Embryonic facial prominence (tissue), 1 donor: ENCODE measurements around the gene FBN2.
"Not testable (repeated sequence)": the region's sequence is repeated elsewhere in the genome, so short reads cannot be mapped to it uniquely, and the experiment has no call there.

Experiments
- DNase-seq: peaks from one replicate; pipeline ENCODE4 v3.0.0-alpha.2; 2016; ENCODE audit errors: extremely low spot score

FBN2 gene

GRCh38 chr5:128426090-128426534 is 111.9 kb downstream of the FBN2 start:
- DNase-seq = no peak

- no peak for DNase-seq
Observed at GRCh38 chr5:128424646-128425045, 113.4 kb downstream of the FBN2 start.

- no peak for DNase-seq
Observed at GRCh38 chr5:128422612-128423011, 115.4 kb downstream of the FBN2 start.

DNA sequence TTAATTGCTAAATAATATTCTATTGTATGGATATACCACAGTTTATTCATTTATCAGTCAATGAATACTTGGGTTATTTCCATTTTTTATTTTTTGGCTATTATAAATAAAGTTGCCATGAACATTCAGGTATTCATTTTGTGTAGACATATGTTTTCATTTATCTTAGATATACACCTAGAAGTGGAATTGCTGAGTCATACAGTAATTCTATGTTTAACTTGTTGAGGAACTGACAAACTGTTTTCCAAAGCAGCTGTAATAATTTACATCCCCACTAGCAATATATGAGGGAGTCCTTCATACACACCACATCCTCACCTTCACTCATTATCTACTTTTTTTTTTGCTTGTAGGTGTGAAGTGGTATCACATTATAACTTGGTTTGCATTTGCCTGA is 123.6 kb downstream of the FBN2 start:
- no peak for DNase-seq

DNA sequence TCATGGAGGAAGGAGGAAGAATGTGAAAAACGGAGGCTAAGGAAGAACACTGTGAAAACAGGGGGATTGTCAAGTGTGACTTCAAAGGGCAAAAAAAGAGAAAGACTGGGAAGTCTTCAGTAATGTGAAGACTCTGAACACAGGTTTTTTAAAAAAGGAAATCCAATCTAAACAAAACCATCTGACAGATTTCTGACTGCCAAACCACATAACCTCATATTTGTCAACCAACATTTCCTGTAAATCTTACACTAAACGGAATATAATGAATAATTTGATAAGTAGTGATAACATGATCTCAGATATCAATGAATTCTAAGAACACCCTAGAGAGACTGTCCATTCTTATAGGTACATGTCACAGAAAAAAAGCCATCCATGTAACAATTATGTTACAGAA is 124.7 kb downstream of the FBN2 start:
- no peak for DNase-seq

- DNase-seq = no peak
Observed at GRCh38 chr5:128412145-128412930, 125.7 kb downstream of the FBN2 start.

GRCh38 chr5:128409166-128409800 is 128.8 kb downstream of the FBN2 start:
- no peak for DNase-seq

DNA sequence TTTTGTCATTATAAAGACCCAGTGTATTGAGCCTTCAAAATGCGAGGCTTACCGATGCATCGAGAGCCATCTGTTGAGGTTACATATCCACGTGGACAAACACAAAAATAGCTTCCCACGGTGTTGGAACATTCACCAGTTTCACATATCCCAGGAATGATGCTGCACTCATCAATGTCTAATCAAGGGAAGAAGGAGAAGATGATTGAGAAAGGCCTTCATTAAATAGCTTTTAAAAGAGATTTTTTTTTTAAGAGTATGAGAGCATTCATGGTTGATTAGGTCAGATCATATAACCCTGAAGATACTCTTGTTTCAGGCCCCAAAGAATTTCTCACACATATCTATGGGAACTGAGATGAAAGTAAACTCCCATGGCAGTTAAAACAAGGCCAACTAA is 129.4 kb downstream of the FBN2 start:
- no peak for DNase-seq

GRCh38 chr5:128407944-128408343 is 130.1 kb downstream of the FBN2 start:
- no peak for DNase-seq

GRCh38 chr5:128406803-128407202 is 131.2 kb downstream of the FBN2 start:
- DNase-seq = no peak

- no peak for DNase-seq
Observed at GRCh38 chr5:128405159-128405558, 132.9 kb downstream of the FBN2 start.

- DNase-seq = no peak
Observed at GRCh38 chr5:128403333-128403732, 134.7 kb downstream of the FBN2 start.

DNA sequence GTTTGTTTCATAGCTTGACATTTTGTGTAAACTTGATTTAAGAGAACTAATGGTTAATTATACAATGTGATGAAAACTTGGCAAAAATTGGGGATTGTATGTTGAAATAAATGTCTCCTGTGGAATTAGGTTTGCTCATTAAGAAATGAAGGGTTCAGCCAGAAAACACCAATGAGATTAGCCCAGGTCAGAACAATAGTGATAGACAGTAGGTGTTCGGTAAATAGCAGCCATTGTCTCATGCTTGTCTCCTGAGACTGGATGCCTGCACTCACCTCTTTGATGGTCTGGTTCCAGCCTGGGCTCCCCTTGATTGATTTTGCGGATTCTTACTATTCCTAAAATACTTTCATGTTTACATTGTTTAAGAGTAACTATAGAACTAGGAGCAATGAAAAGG is 135.5 kb downstream of the FBN2 start:
- DNase-seq = no peak

- DNase-seq = not testable (repeated sequence)
Observed at GRCh38 chr5:128400766-128401165, 137.3 kb downstream of the FBN2 start.

- DNase-seq = no peak
Observed at GRCh38 chr5:128399111-128399510, 138.9 kb downstream of the FBN2 start.

- DNase-seq = no peak
Observed at GRCh38 chr5:128397876-128398275, 140.2 kb downstream of the FBN2 start.

DNA sequence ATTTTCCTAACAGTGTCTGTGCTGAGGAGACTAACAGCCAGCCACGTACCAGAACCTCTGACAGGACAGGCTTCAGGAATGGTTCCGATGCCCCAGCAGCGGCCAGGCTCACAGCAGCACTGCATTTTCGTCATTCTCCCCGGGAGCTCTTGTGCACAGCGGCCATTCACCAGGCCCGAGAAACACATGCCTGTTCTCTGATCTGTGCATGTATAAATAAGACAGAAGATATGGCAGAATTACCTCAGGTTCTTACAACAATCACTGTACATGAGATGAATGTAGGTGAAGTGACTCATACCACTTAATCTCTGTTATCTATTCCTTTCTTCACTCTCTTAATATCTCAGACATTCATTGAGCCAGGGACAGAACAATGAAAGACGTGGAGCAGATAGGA is 143.0 kb downstream of the FBN2 start:
- DNase-seq = no peak

DNA sequence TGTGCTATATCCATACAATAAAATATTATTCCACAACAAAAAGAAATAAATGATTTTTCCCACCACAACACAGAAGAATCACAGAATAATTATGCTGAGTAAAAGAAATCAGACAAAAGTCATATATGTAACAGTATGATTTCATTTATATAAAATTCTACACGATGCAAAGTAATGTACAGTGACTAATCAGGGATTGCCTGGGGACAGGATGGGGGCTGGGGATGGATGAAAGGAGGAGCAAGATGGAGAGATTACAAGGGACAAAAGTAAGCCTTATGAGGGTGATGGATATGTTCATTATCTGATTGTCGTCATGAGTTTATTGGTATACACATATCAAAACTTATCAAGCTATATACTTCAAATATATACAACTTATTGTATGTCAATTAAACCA is 154.0 kb downstream of the FBN2 start:
- no peak for DNase-seq

- no peak for DNase-seq
Observed at GRCh38 chr5:128380337-128380736, 157.7 kb downstream of the FBN2 start.

DNA sequence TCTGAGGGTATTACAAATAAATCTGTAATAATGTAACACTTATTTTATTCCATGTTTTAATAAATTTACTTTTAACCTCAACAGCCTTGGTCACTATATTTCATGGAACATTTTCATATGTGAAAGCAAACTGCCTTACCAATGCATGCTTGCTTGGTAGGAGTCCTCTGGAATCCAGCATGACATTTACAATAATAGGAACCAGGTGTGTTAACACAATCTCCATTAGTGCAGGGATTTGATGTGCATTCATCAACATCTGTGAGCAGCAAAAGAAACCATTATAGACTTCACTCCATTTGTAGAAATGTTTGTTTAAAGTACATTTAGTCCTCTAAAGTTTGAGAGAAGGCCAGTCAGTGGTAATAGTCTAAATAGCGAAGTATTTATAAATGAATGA is 159.4 kb downstream of the FBN2 start:
- DNase-seq = peak; percentile 34

DNA sequence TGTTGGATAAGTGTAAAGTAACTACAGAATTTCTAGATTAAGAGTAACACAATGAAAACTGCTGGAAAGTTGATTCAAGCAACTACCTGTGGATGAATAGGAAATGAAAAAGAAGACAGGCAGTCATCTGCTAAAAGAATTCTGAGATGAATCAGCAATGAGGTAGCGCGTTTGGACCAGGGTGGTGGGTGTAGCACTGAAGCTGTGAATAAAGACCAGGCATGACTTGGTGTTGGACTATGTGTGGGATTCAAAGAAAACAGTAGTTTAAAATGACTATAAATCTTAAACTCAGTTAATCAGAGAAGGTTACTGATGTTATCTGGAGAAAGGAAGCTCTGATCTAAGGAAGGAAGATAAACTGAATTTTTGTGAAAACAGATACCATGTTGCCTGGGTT is 159.8 kb downstream of the FBN2 start:
- DNase-seq = no peak

DNA sequence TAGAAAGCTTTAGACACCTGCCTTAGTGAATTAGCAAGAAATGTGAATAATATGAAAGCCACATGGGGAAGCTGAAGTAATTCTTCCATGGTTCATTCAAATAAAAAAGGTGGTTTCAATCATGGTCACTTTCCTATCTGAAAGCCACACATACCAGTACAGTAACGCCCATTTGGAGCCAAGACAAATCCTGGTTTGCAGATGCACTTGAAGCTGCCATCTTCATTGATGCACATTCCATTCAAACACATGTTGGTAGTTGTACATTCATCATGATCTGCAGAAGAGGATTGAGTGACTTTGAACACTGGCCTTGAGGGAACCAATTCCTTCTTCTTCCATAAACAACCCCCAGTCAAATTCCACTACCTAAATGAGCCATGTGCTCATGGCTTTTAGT is 161.5 kb downstream of the FBN2 start:
- no peak for DNase-seq

DNA sequence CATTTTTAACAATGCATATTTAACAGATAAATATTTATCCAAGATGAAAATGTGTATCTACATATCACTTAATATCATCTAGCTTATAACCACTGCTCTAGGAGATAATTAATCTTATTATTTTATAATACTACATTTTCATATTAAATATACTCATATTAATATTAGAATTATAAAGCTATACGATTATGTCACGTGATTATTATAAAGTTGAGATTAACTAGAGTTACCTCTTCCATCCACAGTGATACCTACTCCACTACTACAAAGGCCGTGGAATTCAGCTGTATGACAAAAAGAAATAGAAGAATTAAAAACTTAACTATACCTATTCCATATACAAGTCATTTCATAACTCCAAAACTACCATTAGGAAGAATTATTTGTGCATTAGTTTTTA is 171.9 kb downstream of the FBN2 start:
- no peak for DNase-seq

GRCh38 chr5:128362370-128362769 is 175.7 kb downstream of the FBN2 start:
- DNase-seq = no peak
